C4-2B (cell line): ENCODE results near the gene FBXW9.

ENCODE experiments used
- ZFX ChIP-seq: fragments of 450-650 bp; IDR thresholded peaks from 2 replicates; pipeline ENCODE4 v1.6.1; 2017
- TF ChIP-seq, protein P1 (sequence below): fragments of 450-650 bp; conservative IDR thresholded peaks from 2 replicates; pipeline ENCODE4 v1.5.1; 2017; ENCODE audit warnings: mild to moderate bottlenecking

DNA sequence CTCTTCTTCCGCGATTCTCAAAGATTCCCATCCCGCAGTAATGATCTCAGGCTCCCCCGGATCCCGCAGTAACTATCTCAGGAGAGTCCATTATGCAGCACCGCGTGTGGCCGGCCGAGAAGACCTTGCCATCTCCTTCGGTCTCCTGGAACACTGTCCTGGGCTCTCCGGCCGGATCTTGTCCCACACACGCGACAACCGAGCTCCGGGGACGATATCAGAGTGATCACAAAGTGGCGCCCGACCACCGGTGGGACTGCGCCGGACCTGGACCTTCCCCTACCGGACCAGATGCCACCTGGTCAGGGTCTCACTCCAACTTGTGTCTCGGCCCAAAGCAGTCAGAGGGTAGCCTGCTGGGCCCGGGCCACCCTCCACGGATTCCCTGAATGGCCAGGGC lies 53.9 kb downstream of the FBXW9 start:
- TF ChIP-seq, protein P1, sequence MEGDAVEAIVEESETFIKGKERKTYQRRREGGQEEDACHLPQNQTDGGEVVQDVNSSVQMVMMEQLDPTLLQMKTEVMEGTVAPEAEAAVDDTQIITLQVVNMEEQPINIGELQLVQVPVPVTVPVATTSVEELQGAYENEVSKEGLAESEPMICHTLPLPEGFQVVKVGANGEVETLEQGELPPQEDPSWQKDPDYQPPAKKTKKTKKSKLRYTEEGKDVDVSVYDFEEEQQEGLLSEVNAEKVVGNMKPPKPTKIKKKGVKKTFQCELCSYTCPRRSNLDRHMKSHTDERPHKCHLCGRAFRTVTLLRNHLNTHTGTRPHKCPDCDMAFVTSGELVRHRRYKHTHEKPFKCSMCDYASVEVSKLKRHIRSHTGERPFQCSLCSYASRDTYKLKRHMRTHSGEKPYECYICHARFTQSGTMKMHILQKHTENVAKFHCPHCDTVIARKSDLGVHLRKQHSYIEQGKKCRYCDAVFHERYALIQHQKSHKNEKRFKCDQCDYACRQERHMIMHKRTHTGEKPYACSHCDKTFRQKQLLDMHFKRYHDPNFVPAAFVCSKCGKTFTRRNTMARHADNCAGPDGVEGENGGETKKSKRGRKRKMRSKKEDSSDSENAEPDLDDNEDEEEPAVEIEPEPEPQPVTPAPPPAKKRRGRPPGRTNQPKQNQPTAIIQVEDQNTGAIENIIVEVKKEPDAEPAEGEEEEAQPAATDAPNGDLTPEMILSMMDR, result no peak
- TF ChIP-seq ZFX, result no peak
